ENCODE measurements around the gene LCA5.

The LCA5 gene

DNA sequence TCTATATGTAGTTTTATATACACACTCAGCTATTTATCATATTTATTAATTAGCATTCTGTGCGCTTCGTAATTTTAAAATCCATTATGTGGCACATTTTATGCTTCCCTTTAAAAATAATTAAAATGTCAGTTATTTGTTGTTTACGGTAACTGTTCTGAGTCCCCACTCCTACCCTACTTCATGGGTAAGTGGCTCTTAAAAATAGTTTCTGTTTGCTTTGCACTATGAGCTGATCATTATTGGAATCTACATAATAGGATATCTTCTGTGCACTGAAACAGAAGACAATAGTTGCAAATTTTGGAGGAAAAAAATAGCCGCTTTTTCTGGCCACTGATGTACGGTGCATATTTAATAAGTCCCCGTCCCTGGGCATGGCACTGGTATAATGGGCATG lies 25.2 kb downstream of the LCA5 start:
- no peaks in the 10 kb centered on the region for H3K9me3 ChIP-seq (ENCODE audit: control insufficient read depth, low read length)
- WGBS, 2 experiments (ENCODE audit: insufficient coverage in 2 of 2) = 100% methylated on average over 1 of the region's 6 CpGs; no CpG with 5 or more reads in 1 of the 2 experiments
- H3K4me1 ChIP-seq (ENCODE audit: control insufficient read depth, insufficient read depth, low read length, poor library complexity, severe bottlenecking) = no peaks in the 10 kb centered on the region
- H3K36me3 ChIP-seq (ENCODE audit: control insufficient read depth, insufficient read depth, low read length) = peaks cover 4% of the 10 kb centered on the region
- H3K27ac ChIP-seq (ENCODE audit: low read depth, low read length, severe bottlenecking) = no peak overlapping the region
- H3K4me3 ChIP-seq (ENCODE audit: extremely low read depth, insufficient read depth, low read length, poor library complexity, severe bottlenecking) = no peak overlapping the region

GRCh38 chr6:79510707-79511106 lies 26.5 kb downstream of the LCA5 start:
- no peaks in the 10 kb centered on the region for H3K9me3 ChIP-seq (ENCODE audit: control insufficient read depth, low read length)
- H3K4me3 ChIP-seq (ENCODE audit: extremely low read depth, insufficient read depth, low read length, poor library complexity, severe bottlenecking) = no peak overlapping the region
- H3K36me3 ChIP-seq (ENCODE audit: control insufficient read depth, insufficient read depth, low read length) = peaks cover 4% of the 10 kb centered on the region
- no CpG with 5 or more reads among the region's 1 CpG for WGBS, 2 experiments (ENCODE audit: insufficient coverage in 2 of 2)
- H3K4me1 ChIP-seq (ENCODE audit: control insufficient read depth, insufficient read depth, low read length, poor library complexity, severe bottlenecking) = no peaks in the 10 kb centered on the region
- no peak overlapping the region for H3K27ac ChIP-seq (ENCODE audit: low read depth, low read length, severe bottlenecking)

GRCh38 chr6:79506251-79506650 lies 31.0 kb downstream of the LCA5 start:
- WGBS, 2 experiments (ENCODE audit: insufficient coverage in 2 of 2) = no CpG with 5 or more reads among the region's 1 CpG
- H3K9me3 ChIP-seq (ENCODE audit: control insufficient read depth, low read length) = no peaks in the 10 kb centered on the region
- no peak overlapping the region for H3K4me3 ChIP-seq (ENCODE audit: extremely low read depth, insufficient read depth, low read length, poor library complexity, severe bottlenecking)
- H3K4me1 ChIP-seq (ENCODE audit: control insufficient read depth, insufficient read depth, low read length, poor library complexity, severe bottlenecking) = no peaks in the 10 kb centered on the region
- H3K27ac ChIP-seq (ENCODE audit: low read depth, low read length, severe bottlenecking) = no peak overlapping the region
- H3K36me3 ChIP-seq (ENCODE audit: control insufficient read depth, insufficient read depth, low read length) = peaks cover 4% of the 10 kb centered on the region

DNA sequence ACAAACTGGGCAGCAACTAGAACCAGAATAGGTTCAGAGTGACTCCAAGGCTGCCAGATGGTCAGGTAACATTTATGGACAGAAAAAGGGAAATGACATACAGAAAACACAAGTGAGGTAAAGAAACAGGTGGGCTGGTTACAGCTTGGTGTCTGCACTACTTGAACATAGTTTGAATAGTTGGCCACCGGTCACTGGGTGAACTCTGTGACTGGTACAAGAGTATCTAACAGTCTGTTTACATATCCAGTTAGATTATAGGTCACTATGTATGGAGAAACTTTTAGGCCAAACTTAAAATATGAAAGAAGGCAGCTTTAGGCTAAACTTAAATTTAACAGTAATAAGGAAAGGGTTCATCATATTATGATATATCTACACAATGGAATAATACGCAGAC lies 32.9 kb downstream of the LCA5 start:
- Histone ChIP-seq H3K4me3 (ENCODE audit: extremely low read depth, insufficient read depth, low read length, poor library complexity, severe bottlenecking) (no peak overlapping the region), H3K4me1 (ENCODE audit: control insufficient read depth, insufficient read depth, low read length, poor library complexity, severe bottlenecking) (no peaks in the 10 kb centered on the region), H3K9me3 (ENCODE audit: control insufficient read depth, low read length) (no peaks in the 10 kb centered on the region), H3K27ac (ENCODE audit: low read depth, low read length, severe bottlenecking) (no peak overlapping the region), H3K36me3 (ENCODE audit: control insufficient read depth, insufficient read depth, low read length) (peaks cover 4% of the 10 kb centered on the region)
- WGBS, 2 experiments (ENCODE audit: insufficient coverage in 2 of 2) = no CpG with 5 or more reads among the region's 2 CpGs

- H3K4me3 ChIP-seq (ENCODE audit: extremely low read depth, insufficient read depth, low read length, poor library complexity, severe bottlenecking) = no peak overlapping the region
- WGBS, 2 experiments (ENCODE audit: insufficient coverage in 2 of 2) = no CpG with 5 or more reads among the region's 1 CpG
- H3K36me3 ChIP-seq (ENCODE audit: control insufficient read depth, insufficient read depth, low read length) = no peaks in the 10 kb centered on the region
- no peaks in the 10 kb centered on the region for H3K9me3 ChIP-seq (ENCODE audit: control insufficient read depth, low read length)
- H3K27ac ChIP-seq (ENCODE audit: low read depth, low read length, severe bottlenecking) = no peak overlapping the region
- H3K4me1 ChIP-seq (ENCODE audit: control insufficient read depth, insufficient read depth, low read length, poor library complexity, severe bottlenecking) = no peaks in the 10 kb centered on the region
Observed at GRCh38 chr6:79498842-79499241, 38.4 kb downstream of the LCA5 start.

DNA sequence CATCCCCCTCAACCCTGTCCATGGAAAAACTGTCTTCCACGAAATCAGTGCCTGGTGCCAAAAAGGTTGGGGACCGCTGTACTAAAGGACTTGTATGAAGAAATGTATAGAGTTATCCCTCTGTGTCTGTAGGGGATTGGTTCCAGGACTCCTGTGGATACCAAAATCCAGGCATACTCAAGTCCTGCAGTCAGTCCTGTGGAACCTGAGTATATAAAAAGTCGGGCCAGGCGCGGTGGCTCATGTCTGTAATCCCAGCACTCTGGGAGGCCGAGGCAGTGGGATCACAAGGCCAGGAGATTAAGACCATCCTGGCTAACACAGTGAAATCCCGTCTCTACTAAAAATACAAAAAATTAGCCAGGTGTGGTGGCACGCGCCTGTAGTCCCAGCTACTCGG lies 42.0 kb downstream of the LCA5 start:
- Histone ChIP-seq H3K4me3 (ENCODE audit: extremely low read depth, insufficient read depth, low read length, poor library complexity, severe bottlenecking) (no peak overlapping the region), H3K4me1 (ENCODE audit: control insufficient read depth, insufficient read depth, low read length, poor library complexity, severe bottlenecking) (no peaks in the 10 kb centered on the region), H3K27ac (ENCODE audit: low read depth, low read length, severe bottlenecking) (no peak overlapping the region), H3K9me3 (ENCODE audit: control insufficient read depth, low read length) (no peaks in the 10 kb centered on the region), H3K36me3 (ENCODE audit: control insufficient read depth, insufficient read depth, low read length) (no peaks in the 10 kb centered on the region)
- 77 to 79% methylated on average over 4 to 6 of the region's 10 CpGs for WGBS, 2 experiments (ENCODE audit: insufficient coverage in 2 of 2)

GRCh38 chr6:79494841-79495240 lies 42.4 kb downstream of the LCA5 start:
- WGBS, 2 experiments (ENCODE audit: insufficient coverage in 2 of 2) = 23 to 28% methylated on average over 4 of the region's 5 CpGs
- Histone ChIP-seq H3K27ac (ENCODE audit: low read depth, low read length, severe bottlenecking) (no peak overlapping the region), H3K4me1 (ENCODE audit: control insufficient read depth, insufficient read depth, low read length, poor library complexity, severe bottlenecking) (no peaks in the 10 kb centered on the region), H3K4me3 (ENCODE audit: extremely low read depth, insufficient read depth, low read length, poor library complexity, severe bottlenecking) (no peak overlapping the region), H3K36me3 (ENCODE audit: control insufficient read depth, insufficient read depth, low read length) (peaks cover 2% of the 10 kb centered on the region), H3K9me3 (ENCODE audit: control insufficient read depth, low read length) (no peaks in the 10 kb centered on the region)

DNA sequence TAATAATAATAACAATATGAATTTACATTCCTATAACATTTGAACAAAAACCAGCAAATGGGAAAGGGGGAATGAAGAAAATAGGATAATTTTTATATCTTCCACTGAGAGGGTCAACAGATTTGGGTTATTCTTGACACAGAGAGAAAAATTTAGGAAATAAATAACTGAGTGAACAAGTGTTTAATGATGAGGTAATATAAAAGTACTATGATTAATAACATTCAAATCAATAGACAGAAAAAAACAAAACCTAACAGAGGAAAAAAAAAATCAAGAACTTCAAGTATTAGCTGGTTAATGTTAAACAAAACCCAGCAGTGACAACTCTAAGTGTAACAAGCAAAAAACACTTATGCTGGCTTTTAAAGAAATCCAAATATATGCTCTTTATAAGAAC lies 66.5 kb downstream of the LCA5 start:
- Histone ChIP-seq H3K9me3 (ENCODE audit: control insufficient read depth, low read length) (no peaks in the 10 kb centered on the region), H3K4me1 (ENCODE audit: control insufficient read depth, insufficient read depth, low read length, poor library complexity, severe bottlenecking) (peaks cover 20% of the 10 kb centered on the region), H3K36me3 (ENCODE audit: control insufficient read depth, insufficient read depth, low read length) (no peaks in the 10 kb centered on the region), H3K27ac (ENCODE audit: low read depth, low read length, severe bottlenecking) (no peak overlapping the region), H3K4me3 (ENCODE audit: extremely low read depth, insufficient read depth, low read length, poor library complexity, severe bottlenecking) (no peak overlapping the region)

DNA sequence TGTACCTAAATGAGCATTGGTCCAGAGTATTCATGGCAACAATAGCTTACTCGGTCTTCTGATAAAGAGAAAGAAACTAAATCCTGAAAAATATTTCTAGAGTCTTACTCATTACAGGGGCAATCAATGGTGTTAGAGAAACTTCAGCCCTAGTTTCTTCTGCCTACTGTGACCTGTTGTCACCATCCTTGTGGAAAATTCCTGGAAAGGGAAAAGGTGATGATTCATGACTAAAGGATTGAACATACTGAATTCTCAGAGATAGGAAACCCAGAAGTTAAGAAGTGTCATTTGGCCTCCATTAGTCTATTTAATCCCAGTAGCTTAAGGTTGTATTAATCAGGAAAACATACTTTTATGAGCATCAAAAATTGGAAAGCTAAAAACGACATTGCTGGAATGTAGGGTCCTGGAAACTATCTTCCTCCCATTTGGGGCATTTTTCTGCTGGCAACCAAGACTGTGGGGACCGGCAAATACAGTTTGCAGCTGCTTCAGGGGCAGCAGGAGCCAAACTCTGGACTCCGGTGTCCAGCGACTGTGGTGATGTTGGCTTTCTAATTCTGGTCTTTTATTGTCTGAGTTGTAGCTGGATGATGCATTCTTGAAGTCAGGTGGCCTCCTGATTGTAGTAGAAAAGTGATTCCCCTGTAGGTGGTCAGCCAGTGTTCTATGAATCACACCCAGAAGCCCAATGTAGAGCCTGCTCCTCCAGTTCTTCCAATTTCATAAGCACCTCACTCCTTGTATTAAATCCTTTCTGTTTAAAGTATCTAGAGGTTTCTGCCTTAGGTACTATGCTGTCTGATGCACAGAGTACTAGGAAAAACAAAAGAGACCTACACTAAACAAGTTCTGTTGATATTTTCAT lies 67.6 kb downstream of the LCA5 start:
- H3K4me1 ChIP-seq (ENCODE audit: control insufficient read depth, insufficient read depth, low read length, poor library complexity, severe bottlenecking) = peaks cover 20% of the 10 kb centered on the region
- H3K27ac ChIP-seq (ENCODE audit: low read depth, low read length, severe bottlenecking) = peak overlapping the region; percentile 36
- no peaks in the 10 kb centered on the region for H3K9me3 ChIP-seq (ENCODE audit: control insufficient read depth, low read length)
- no peak overlapping the region for H3K4me3 ChIP-seq (ENCODE audit: extremely low read depth, insufficient read depth, low read length, poor library complexity, severe bottlenecking)
- WGBS, 2 experiments (ENCODE audit: insufficient coverage in 2 of 2) = 100% methylated on average over 3 to 4 of the region's 5 CpGs
- no peaks in the 10 kb centered on the region for H3K36me3 ChIP-seq (ENCODE audit: control insufficient read depth, insufficient read depth, low read length)

DNA sequence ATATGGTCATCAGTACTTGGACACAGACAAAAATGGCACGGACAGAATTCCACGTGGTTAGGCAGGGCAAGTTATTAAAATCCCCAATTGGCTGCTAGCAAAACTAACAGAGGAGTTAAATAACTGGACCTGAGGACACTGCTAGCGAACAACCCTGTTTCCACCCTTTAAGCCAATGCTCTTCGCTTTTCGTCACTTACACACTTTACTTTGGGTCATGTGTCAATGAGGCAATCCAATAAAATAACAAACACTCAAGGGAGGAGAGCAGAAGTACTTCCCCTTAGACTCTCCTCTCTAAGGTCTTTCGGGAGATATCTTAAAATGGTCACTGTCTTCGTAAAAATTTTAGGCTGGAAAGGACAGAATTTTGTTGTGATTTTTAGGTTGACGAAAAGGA lies 68.6 kb downstream of the LCA5 start:
- no peaks in the 10 kb centered on the region for H3K9me3 ChIP-seq (ENCODE audit: control insufficient read depth, low read length)
- peak overlapping the region; percentile 83 for H3K27ac ChIP-seq (ENCODE audit: low read depth, low read length, severe bottlenecking)
- no peak overlapping the region for H3K4me3 ChIP-seq (ENCODE audit: extremely low read depth, insufficient read depth, low read length, poor library complexity, severe bottlenecking)
- 87 to 98% methylated on average over 5 to 6 of the region's 8 CpGs for WGBS, 2 experiments (ENCODE audit: insufficient coverage in 2 of 2)
- no peaks in the 10 kb centered on the region for H3K36me3 ChIP-seq (ENCODE audit: control insufficient read depth, insufficient read depth, low read length)
- peaks cover 26% of the 10 kb centered on the region for H3K4me1 ChIP-seq (ENCODE audit: control insufficient read depth, insufficient read depth, low read length, poor library complexity, severe bottlenecking)

DNA sequence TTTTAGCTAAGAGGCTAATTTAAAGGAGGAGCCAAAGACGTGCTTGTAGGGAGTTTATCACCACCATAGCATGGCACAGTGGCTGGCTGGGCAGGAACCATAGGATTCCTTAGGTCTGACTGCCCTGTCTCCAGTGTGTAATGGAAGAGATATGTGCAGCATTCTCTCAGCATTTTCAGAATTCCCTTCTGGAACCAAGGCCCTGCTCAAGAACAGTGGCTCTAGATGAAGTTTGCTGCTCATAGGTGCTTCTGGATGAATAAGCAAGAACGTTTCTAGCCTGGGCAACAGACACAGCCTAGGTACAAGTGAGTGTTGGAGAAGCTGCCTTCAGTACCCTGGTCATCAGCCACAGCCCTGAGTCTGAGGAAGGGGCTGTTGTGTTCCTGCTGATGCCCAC lies 69.1 kb downstream of the LCA5 start:
- Histone ChIP-seq H3K27ac (ENCODE audit: low read depth, low read length, severe bottlenecking) (peak overlapping the region; percentile 83), H3K4me3 (ENCODE audit: extremely low read depth, insufficient read depth, low read length, poor library complexity, severe bottlenecking) (no peak overlapping the region), H3K36me3 (ENCODE audit: control insufficient read depth, insufficient read depth, low read length) (no peaks in the 10 kb centered on the region), H3K9me3 (ENCODE audit: control insufficient read depth, low read length) (no peaks in the 10 kb centered on the region), H3K4me1 (ENCODE audit: control insufficient read depth, insufficient read depth, low read length, poor library complexity, severe bottlenecking) (peaks cover 26% of the 10 kb centered on the region)
- 67 to 70% methylated on average over 1 of the region's 2 CpGs for WGBS, 2 experiments (ENCODE audit: insufficient coverage in 2 of 2)
